H9 (cell line): ENCODE data around the gene UNC45A. TPM values are rescaled to one million over a fixed set of nuclear protein-coding genes. Genes with fewer than 3 reads are reported as not detected.

Experiments used
- DNase-seq: peaks from one replicate; pipeline ENCODE4 v3.0.0-alpha.2; 2017
- H2AFZ ChIP-seq: one replicate; pipeline ENCODE4 v1.6.1; 2013; ENCODE audit warnings: mild to moderate bottlenecking, low read length, control low read depth, moderate library complexity
- H2AK5ac ChIP-seq: 2 replicates; pipeline ENCODE4 v1.6.1; 2013; ENCODE audit warnings: low read length, control low read depth, mixed read lengths; ENCODE audit not compliant: insufficient read length
- H2BK120ac ChIP-seq: one replicate; pipeline ENCODE4 v1.6.1; 2013; ENCODE audit warnings: low read depth, mild to moderate bottlenecking, low read length, control low read depth, inconsistent platforms; ENCODE audit not compliant: poor library complexity, severe bottlenecking
- H2BK12ac ChIP-seq: 2 replicates; pipeline ENCODE4 v1.6.1; 2013; ENCODE audit warnings: low read length, control low read depth, mixed read lengths, low read depth; ENCODE audit not compliant: insufficient read length
- H2BK15ac ChIP-seq: 2 replicates; pipeline ENCODE4 v1.6.1; 2013; ENCODE audit warnings: low read depth, low read length, control low read depth
- H2BK20ac ChIP-seq: one replicate; pipeline ENCODE4 v1.6.1; 2013; ENCODE audit warnings: low read depth, mild to moderate bottlenecking, low read length, control low read depth, inconsistent platforms; ENCODE audit not compliant: poor library complexity, severe bottlenecking
- H2BK5ac ChIP-seq: 2 replicates; pipeline ENCODE4 v1.6.1; 2013; ENCODE audit warnings: low read length, control low read depth, mixed read lengths; ENCODE audit not compliant: insufficient read length
- H3K14ac ChIP-seq: 2 replicates; pipeline ENCODE4 v1.6.1; 2013; ENCODE audit warnings: low read length, control low read depth; ENCODE audit not compliant: insufficient read depth
- H3K18ac ChIP-seq: 2 replicates; pipeline ENCODE4 v1.6.1; 2013; ENCODE audit warnings: low read depth, mild to moderate bottlenecking, mixed read lengths, low read length, control low read depth; ENCODE audit not compliant: insufficient read length
- H3K23ac ChIP-seq: 2 replicates; pipeline ENCODE4 v1.6.1; 2013; ENCODE audit warnings: low read length, control low read depth, mixed read lengths, low read depth; ENCODE audit not compliant: insufficient read length
- H3K23me2 ChIP-seq: 2 replicates; pipeline ENCODE4 v1.6.1; 2013; ENCODE audit warnings: low read depth, mild to moderate bottlenecking, mixed read lengths, low read length, control low read depth; ENCODE audit not compliant: insufficient read length, poor library complexity, severe bottlenecking
- H3K27ac ChIP-seq: 2 replicates; pipeline ENCODE4 v1.5.1; 2013; ENCODE audit warnings: low read length, control low read depth, mixed read lengths, low read depth; ENCODE audit not compliant: insufficient read length
- H3K27me3 ChIP-seq: 2 replicates; pipeline ENCODE4 v1.6.1; 2013; ENCODE audit warnings: low read length, control low read depth, inconsistent platforms; ENCODE audit not compliant: insufficient read depth
- H3K4ac ChIP-seq: 2 replicates; pipeline ENCODE4 v1.6.1; 2013; ENCODE audit warnings: low read depth, mild to moderate bottlenecking, control low read depth, inconsistent platforms, low read length, moderate library complexity
- H3K4me1 ChIP-seq: 2 replicates; pipeline ENCODE4 v1.6.1; 2013; ENCODE audit warnings: low read length, control low read depth, inconsistent platforms; ENCODE audit not compliant: insufficient read depth
- H3K4me2 ChIP-seq: 2 replicates; pipeline ENCODE4 v1.6.1; 2013; ENCODE audit warnings: low read length, control low read depth, mixed read lengths; ENCODE audit not compliant: insufficient read length, insufficient read depth
- H3K56ac ChIP-seq: 2 replicates; pipeline ENCODE4 v1.6.1; 2013; ENCODE audit warnings: low read depth, mild to moderate bottlenecking, mixed read lengths, low read length, control low read depth; ENCODE audit not compliant: insufficient read length
- H3K79me1 ChIP-seq: 2 replicates; pipeline ENCODE4 v1.6.1; 2013; ENCODE audit warnings: low read depth, mild to moderate bottlenecking, moderate library complexity, low read length, control low read depth, inconsistent platforms; ENCODE audit not compliant: insufficient read depth, poor library complexity, severe bottlenecking
- H3K79me2 ChIP-seq: 2 replicates; pipeline ENCODE4 v1.6.1; 2013; ENCODE audit warnings: low read length, control low read depth, inconsistent platforms; ENCODE audit not compliant: insufficient read depth
- H3K9ac ChIP-seq: 2 replicates; pipeline ENCODE4 v1.6.1; 2013; ENCODE audit warnings: low read length, control low read depth, mixed read lengths; ENCODE audit not compliant: insufficient read length; ENCODE audit errors: extremely low read depth
- H3K9me3 ChIP-seq: one replicate; pipeline ENCODE4 v1.6.1; 2013; ENCODE audit warnings: low read depth, low read length, inconsistent platforms; ENCODE audit not compliant: control insufficient read depth
- H3T11ph ChIP-seq: one replicate; pipeline ENCODE4 v1.6.1; 2013; ENCODE audit warnings: mild to moderate bottlenecking, low read length, control low read depth, inconsistent platforms
- H4K20me1 ChIP-seq: one replicate; pipeline ENCODE4 v1.6.1; 2013; ENCODE audit not compliant: control insufficient read depth, insufficient read length, insufficient read depth
- H4K5ac ChIP-seq: 2 replicates; pipeline ENCODE4 v1.6.1; 2013; ENCODE audit warnings: low read depth, mild to moderate bottlenecking, mixed read lengths, low read length, control low read depth; ENCODE audit not compliant: insufficient read length
- H4K8ac ChIP-seq: replicated peaks from 2 replicates; pipeline ENCODE4 v1.6.1; 2013; ENCODE audit warnings: low read length, control low read depth, mixed read lengths, low read depth; ENCODE audit not compliant: insufficient read length
- H4K91ac ChIP-seq: 2 replicates; pipeline ENCODE4 v1.6.1; 2013; ENCODE audit warnings: low read depth, mild to moderate bottlenecking, moderate library complexity, mixed read lengths, low read length, control low read depth; ENCODE audit not compliant: insufficient read length
- H3K27ac Mint-ChIP-seq, 3 experiments: 2 replicates in 2 of 3; 3 replicates in 1 of 3; pipeline ENCODE4 v1.8.0; 2020 to 2021; ENCODE audit warnings: mixed read lengths in 3 of 3, mild to moderate bottlenecking in 1 of 3, moderate library complexity in 1 of 3
- H3K27me3 Mint-ChIP-seq: 2 replicates; pipeline ENCODE4 v1.8.0; 2021; ENCODE audit warnings: low read depth, mild to moderate bottlenecking, moderate library complexity, mixed read lengths
- H3K36me3 Mint-ChIP-seq, 3 experiments: 2 replicates in 2 of 3; 3 replicates in 1 of 3; pipeline ENCODE4 v1.8.0; 2020 to 2021; ENCODE audit warnings: low read depth in 3 of 3, mixed read lengths in 3 of 3; ENCODE audit not compliant: insufficient read depth in 1 of 3
- H3K4me1 Mint-ChIP-seq, 2 experiments: 2 replicates each; pipeline ENCODE4 v1.8.0; 2020; ENCODE audit warnings: mixed read lengths in 2 of 2
- H3K4me3 Mint-ChIP-seq, 2 experiments: 2 replicates in 1 of 2; 3 replicates in 1 of 2; pipeline ENCODE4 v1.8.0; 2020 to 2021; ENCODE audit warnings: mild to moderate bottlenecking in 2 of 2, mixed read lengths in 2 of 2, moderate library complexity in 1 of 2
- H3K9me3 Mint-ChIP-seq, 2 experiments: 2 replicates in 1 of 2; 3 replicates in 1 of 2; pipeline ENCODE4 v1.8.0; 2020; ENCODE audit warnings: mild to moderate bottlenecking in 2 of 2, mixed read lengths in 2 of 2, moderate library complexity in 1 of 2
- CTCF ChIP-seq: fragments of 200-600 bp; sonication (generic); conservative IDR thresholded peaks from 3 replicates; pipeline ENCODE4 v1.8.0; 2021; ENCODE audit warnings: antibody characterized with exemption, mild to moderate bottlenecking
- WGBS: extraction: QIAGEN DNeasy Blood & Tissue Kit; methylation state at CpG from one replicate; pipeline ENCODE4 v1.1.7; 2013; ENCODE audit warnings: missing lambda C conversion rate, low lambda C conversion rate, mixed read lengths; ENCODE audit not compliant: insufficient read length; ENCODE audit errors: extremely low coverage; 5-methylcytosine and 5-hydroxymethylcytosine counted together
- total RNA-seq: library from RNA; stranded (reverse); gene quantifications from 2 replicates; pipeline ENCODE4 v1.2.1, GENCODE V29; 2021

UNC45A gene
- total RNA-seq, 1 experiment from 2014 or later: 84.6 TPM

GRCh38 chr15:90931828-90932659, 3.0 kb upstream of the UNC45A start, which contains the start of gene HDDC3:
TSS of gene HDDC3 (minus strand) at chr15:90932549. CDS start at chr15:90932540, 9 bp downstream.
- no peaks in the 10 kb centered on the region for H3K27me3 ChIP-seq
- no peak within 1 kb of the TSS for H3K27ac ChIP-seq
- H3K4me2 ChIP-seq: peak within 1 kb of the TSS; percentile 80
- H4K8ac ChIP-seq: no peak within 1 kb of the TSS
- Mint-ChIP-seq H3K27me3 (peaks cover 11% of the 10 kb centered on the region), H3K36me3 (peaks cover 4 to 12% (median 7%) of the 10 kb centered on the region in 3 experiments; a peak in 6 of 7 replicates), H3K4me3 (peak within 1 kb of the TSS; percentile 90 to 94), H3K4me1 (peaks cover 21 to 26% of the 10 kb centered on the region in 2 experiments), H3K9me3 (no peaks in the 10 kb centered on the region; a peak in 2 of 5 replicates), H3K27ac (peak within 1 kb of the TSS; percentile 66 to 96 (median 80); a peak in 5 of 7 replicates)
- no peak within 1 kb of the TSS for H2BK12ac ChIP-seq
- H4K91ac ChIP-seq: no peak within 1 kb of the TSS
- no peaks in the 10 kb centered on the region for H3K4me1 ChIP-seq
- H4K20me1 ChIP-seq: no peaks in the 10 kb centered on the region
- no peaks in the 10 kb centered on the region for H3K9me3 ChIP-seq
- H2BK15ac ChIP-seq: no peak within 1 kb of the TSS
- no peak within 1 kb of the TSS for H2AFZ ChIP-seq
- no peak within 1 kb of the TSS for H2BK5ac ChIP-seq
- H3K79me1 ChIP-seq: no peaks in the 10 kb centered on the region
- H3K23me2 ChIP-seq: peaks cover 14% of the 10 kb centered on the region
- no peaks in the 10 kb centered on the region; the same call in 1 of the 2 replicates for H3K79me2 ChIP-seq
- no peak within 1 kb of the TSS for H2AK5ac ChIP-seq
- peak; percentile 91 for DNase-seq
- no peak within 1 kb of the TSS for H4K5ac ChIP-seq
- no peak within 1 kb of the TSS for H2BK120ac ChIP-seq
- H2BK20ac ChIP-seq: no peak within 1 kb of the TSS
- peak within 1 kb of the TSS; percentile 18 for H3K9ac ChIP-seq
- H3K18ac ChIP-seq: no peak within 1 kb of the TSS
- H3K56ac ChIP-seq: no peak within 1 kb of the TSS
- TF ChIP-seq CTCF: peak; percentile 96
- no peak within 1 kb of the TSS for H3T11ph ChIP-seq
- no peak within 1 kb of the TSS for H3K23ac ChIP-seq
- H3K14ac ChIP-seq: no peak within 1 kb of the TSS
- WGBS: no CpG with 5 or more reads among the region's 52 CpGs
- H3K4ac ChIP-seq: no peak within 1 kb of the TSS
